ENCODE measurements around the gene JAML.

Gene JAML

DNA sequence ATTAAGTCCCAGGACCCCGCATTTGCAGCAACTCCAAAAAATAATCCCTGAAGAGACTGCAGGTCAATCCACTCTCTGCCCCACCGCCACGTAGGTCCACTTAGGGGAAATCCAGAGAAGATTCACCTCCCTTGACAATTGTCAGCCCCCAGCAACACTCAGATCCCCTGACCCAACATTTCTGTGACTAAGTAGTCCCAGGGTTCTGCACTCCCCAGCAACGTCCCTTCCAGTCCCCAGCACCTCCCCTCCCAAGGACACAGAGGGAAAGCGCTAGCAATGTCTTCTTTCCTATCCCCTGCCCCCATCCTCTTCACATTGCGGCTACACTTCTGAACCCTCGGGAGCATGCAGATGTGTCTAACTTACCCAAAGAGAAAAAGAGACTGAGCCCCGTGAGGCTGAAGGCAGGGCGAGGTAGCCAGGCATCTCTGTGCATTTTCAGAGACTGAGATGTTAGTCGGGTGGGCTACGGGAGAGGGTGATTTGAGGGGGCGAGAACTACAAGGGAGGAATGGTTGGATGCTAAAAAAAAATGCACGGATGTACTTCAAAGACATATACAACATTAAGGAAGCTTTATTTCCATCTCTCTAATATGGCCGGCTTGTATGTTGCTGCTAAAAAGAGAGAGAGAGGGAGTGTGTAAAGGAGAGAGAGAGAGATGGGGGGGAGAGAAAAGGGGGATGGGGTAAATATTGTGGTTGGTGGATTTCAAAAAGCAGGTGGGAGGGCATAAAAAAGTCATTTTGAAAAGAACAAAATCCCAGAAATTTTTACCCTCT is 48.6 kb downstream of the JAML start, which contains the start of gene SCN2B:
SCN2B (minus strand) TSS at position 647 of the 785 bp plus-strand sequence; CDS start at position 439, 208 bp downstream.
- Histone ChIP-seq H4K20me1 (no peaks in the 10 kb centered on the region), H3K4me2 (peak within 1 kb of the TSS; percentile 36 to 80 (median 61); a peak in 21 of 22 replicates), H3K4me1 (peaks cover 19 to 37% (median 29%) of the 10 kb centered on the region in 10 experiments), H3K36me3 (no peaks in the 10 kb centered on the region), H3K4me3 (no peak within 1 kb of the TSS), H3K27ac (no peak within 1 kb of the TSS), H3K27me3 (no peaks in the 10 kb centered on the region), H3K9me3 (replicated peaks in 1 of 11) (no peaks in the 10 kb centered on the region), H3K9ac (peak within 1 kb of the TSS in 2 of 11 experiments; percentile 5 to 17; a peak in 3 of 22 replicates)
- no peak for TF ChIP-seq Cebpa-rat (IDR thresholded peaks at IDR 0.05)

- TF ChIP-seq Cebpa-rat (IDR thresholded peaks at IDR 0.05) = no peak
- Histone ChIP-seq H3K36me3 (no peaks in the 10 kb centered on the region), H3K9ac (no peak overlapping the region), H3K4me1 (peaks cover 14 to 28% (median 23%) of the 10 kb centered on the region in 10 experiments), H4K20me1 (no peaks in the 10 kb centered on the region; a peak in 1 of 22 replicates), H3K9me3 (replicated peaks in 1 of 11) (no peaks in the 10 kb centered on the region), H3K27me3 (no peaks in the 10 kb centered on the region), H3K4me2 (peak overlapping the region; percentile 36 to 80 (median 61); a peak in 21 of 22 replicates), H3K27ac (no peak overlapping the region), H3K4me3 (no peak overlapping the region)
Observed at GRCh38 chr11:118175031-118175992, 49.5 kb downstream of the JAML start.

DNA sequence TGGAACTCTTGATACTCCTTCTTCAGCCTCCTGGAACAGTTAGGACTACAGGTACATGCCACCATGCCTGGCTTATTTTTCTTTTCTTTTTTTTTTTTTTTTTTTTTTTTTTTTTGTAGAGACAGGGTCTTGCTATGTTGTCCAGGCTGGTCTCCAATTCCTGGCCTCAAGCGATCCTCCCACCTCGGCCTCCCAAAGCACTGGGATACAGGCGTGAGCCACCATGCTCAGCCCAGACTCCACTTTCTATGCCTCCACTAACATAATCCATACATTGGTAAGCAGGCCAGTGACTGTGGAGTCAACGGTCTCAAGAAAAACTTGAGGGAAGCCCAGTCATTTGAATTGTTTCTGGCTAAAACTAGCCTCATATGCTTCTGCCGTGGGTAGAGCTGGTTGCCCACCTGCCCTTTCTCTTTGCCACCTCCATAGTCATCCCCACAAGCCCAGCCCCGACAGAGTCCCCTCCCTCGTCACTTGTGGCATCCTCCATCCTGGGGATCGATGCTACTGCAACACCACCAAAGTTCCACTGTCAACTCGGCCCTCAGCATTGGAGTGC is 50.7 kb downstream of the JAML start:
- no peak overlapping the region for H3K27ac ChIP-seq
- no peaks in the 10 kb centered on the region; a peak in 1 of 22 replicates for H4K20me1 ChIP-seq
- no peaks in the 10 kb centered on the region for H3K36me3 ChIP-seq
- no peak overlapping the region for H3K4me2 ChIP-seq
- H3K9ac ChIP-seq = no peak overlapping the region
- H3K4me1 ChIP-seq = peaks cover 8 to 22% (median 17%) of the 10 kb centered on the region in 10 experiments; a peak in 19 of 20 replicates
- H3K9me3 ChIP-seq (replicated peaks in 1 of 11) = no peaks in the 10 kb centered on the region
- no peak for TF ChIP-seq Cebpa-rat (IDR thresholded peaks at IDR 0.05)
- no peak overlapping the region for H3K4me3 ChIP-seq
- H3K27me3 ChIP-seq = no peaks in the 10 kb centered on the region; a peak in 1 of 22 replicates

DNA sequence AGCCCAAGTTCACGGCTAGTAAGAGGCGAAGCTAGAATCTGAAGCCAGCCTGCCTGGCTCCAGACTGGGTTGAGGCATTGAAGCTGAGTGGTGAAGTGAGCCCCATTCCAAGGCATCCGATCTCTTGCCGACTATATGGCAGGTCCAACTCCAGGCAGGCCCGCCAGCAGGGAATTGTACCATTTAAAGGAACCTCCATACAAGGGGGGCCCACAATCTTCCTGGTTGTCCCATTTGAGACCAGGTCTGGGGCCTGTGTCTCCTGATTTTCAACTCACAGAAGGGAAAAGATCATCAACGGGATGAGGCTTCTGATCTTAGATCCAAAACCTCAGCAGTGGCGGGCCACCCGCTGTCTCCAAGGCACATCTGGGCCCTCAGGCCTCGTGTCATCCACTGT is 52.5 kb downstream of the JAML start:
- Histone ChIP-seq H3K9ac (no peak overlapping the region), H3K36me3 (no peaks in the 10 kb centered on the region), H3K9me3 (replicated peaks in 1 of 11) (no peaks in the 10 kb centered on the region), H3K4me2 (no peak overlapping the region), H3K4me1 (peaks cover 8 to 22% (median 17%) of the 10 kb centered on the region in 10 experiments; a peak in 19 of 20 replicates), H4K20me1 (no peaks in the 10 kb centered on the region; a peak in 1 of 22 replicates), H3K4me3 (no peak overlapping the region), H3K27me3 (no peaks in the 10 kb centered on the region; a peak in 1 of 22 replicates), H3K27ac (no peak overlapping the region)
- TF ChIP-seq Cebpa-rat (IDR thresholded peaks at IDR 0.05) = no peak

GRCh38 chr11:118171269-118172062 is 53.3 kb downstream of the JAML start:
- TF ChIP-seq Cebpa-rat (IDR thresholded peaks at IDR 0.05) = no peak
- Histone ChIP-seq H4K20me1 (no peaks in the 10 kb centered on the region; a peak in 1 of 22 replicates), H3K9me3 (replicated peaks in 1 of 11) (no peaks in the 10 kb centered on the region), H3K9ac (no peak overlapping the region; a peak in 1 of 22 replicates), H3K4me1 (peaks cover 7 to 21% (median 13%) of the 10 kb centered on the region in 10 experiments; a peak in 19 of 20 replicates), H3K4me2 (peak overlapping the region in 7 of 11 experiments; percentile 6 to 37 (median 20); a peak in 6 of 22 replicates), H3K36me3 (no peaks in the 10 kb centered on the region), H3K4me3 (no peak overlapping the region), H3K27me3 (no peaks in the 10 kb centered on the region; a peak in 1 of 22 replicates), H3K27ac (no peak overlapping the region)

- Histone ChIP-seq H3K4me2 (no peak overlapping the region), H3K27ac (no peak overlapping the region), H3K9me3 (replicated peaks in 1 of 11) (no peaks in the 10 kb centered on the region), H3K27me3 (no peaks in the 10 kb centered on the region; a peak in 1 of 22 replicates), H3K36me3 (no peaks in the 10 kb centered on the region), H3K4me3 (no peak overlapping the region), H3K9ac (no peak overlapping the region), H3K4me1 (peaks cover 2 to 16% (median 7%) of the 10 kb centered on the region in 10 experiments; a peak in 18 of 20 replicates), H4K20me1 (no peaks in the 10 kb centered on the region; a peak in 1 of 22 replicates)
- no peak for TF ChIP-seq Cebpa-rat (IDR thresholded peaks at IDR 0.05)
Observed at GRCh38 chr11:118170882-118171268, 53.9 kb downstream of the JAML start.

DNA sequence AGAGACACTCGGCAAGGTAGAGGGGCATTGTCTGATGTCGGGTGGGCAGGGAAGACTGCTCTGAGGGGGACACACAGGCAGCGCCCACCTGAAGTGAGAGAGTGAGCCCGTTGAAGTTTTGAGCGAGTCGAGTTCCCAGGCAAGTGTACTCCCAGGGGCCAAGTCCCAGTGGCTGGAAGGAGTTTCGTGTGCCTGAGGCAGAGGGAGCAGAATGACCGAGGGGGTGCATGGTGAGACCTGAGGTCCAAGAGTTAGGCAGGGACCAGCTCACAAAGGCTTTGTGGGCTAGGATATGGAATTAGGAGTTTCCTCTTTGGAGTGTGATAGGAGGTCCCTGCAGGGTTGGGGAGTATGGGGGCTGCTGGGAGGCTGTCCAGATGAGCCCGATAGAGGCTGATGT is 54.6 kb downstream of the JAML start:
- peaks cover 0 to 11% (median 2%) of the 10 kb centered on the region in 10 experiments; a peak in 5 of 20 replicates for H3K4me1 ChIP-seq
- H3K9me3 ChIP-seq (replicated peaks in 1 of 11) = no peaks in the 10 kb centered on the region
- H3K9ac ChIP-seq = no peak overlapping the region
- H3K4me2 ChIP-seq = no peak overlapping the region
- no peak overlapping the region for H3K27ac ChIP-seq
- H3K4me3 ChIP-seq = no peak overlapping the region
- no peaks in the 10 kb centered on the region; a peak in 1 of 22 replicates for H4K20me1 ChIP-seq
- TF ChIP-seq Cebpa-rat (IDR thresholded peaks at IDR 0.05) = no peak
- no peaks in the 10 kb centered on the region for H3K36me3 ChIP-seq
- H3K27me3 ChIP-seq = no peaks in the 10 kb centered on the region; a peak in 1 of 22 replicates
